Cardiac fibroblast (primary cell): ENCODE measurements around the gene OR9G4.

Experiments used
- DNase-seq, 2 donors: peaks; one replicate each; pipeline versions ENCODE4 v3.0.0 to v3.0.0-alpha.2; 2010; ENCODE audit warnings: low read depth in 2 of 2
- H3K4me3 ChIP-seq, 2 donors: replicated peaks in 1 of 2; 1 replicate in 1 of 2; 2 replicates in 1 of 2; pipeline ENCODE4 v1.5.1; 2011; ENCODE audit warnings: low read depth in 2 of 2, low read length in 2 of 2, mild to moderate bottlenecking in 2 of 2, moderate library complexity in 1 of 2
- TF ChIP-seq, protein P1 (sequence below): IDR thresholded peaks from one replicate; pipeline ENCODE4 v1.5.1; 2011; ENCODE audit warnings: low read depth, mild to moderate bottlenecking, low read length, inconsistent platforms

OR9G4 gene

DNA sequence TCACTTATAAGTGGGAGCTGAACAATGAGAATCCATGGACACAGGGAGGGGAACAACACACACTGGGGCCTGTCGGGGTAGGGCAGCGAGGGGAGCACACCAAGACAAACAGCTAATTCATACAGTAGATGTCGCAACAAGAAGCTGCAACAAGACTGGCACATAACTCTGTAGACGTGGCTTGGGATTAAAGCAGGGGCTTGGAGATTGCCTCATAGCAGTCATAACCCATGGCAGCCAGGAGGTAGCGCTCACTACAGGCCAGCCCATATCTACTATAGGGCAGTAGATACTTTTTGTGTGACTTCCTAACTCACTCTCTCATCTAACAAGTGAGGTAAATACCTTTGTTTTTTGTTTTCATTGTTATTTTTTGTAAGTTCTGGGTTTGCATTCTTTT lies 1.7 kb upstream of the OR9G4 start:
- no peak overlapping the region for H3K4me3 ChIP-seq
- TF ChIP-seq, protein P1, sequence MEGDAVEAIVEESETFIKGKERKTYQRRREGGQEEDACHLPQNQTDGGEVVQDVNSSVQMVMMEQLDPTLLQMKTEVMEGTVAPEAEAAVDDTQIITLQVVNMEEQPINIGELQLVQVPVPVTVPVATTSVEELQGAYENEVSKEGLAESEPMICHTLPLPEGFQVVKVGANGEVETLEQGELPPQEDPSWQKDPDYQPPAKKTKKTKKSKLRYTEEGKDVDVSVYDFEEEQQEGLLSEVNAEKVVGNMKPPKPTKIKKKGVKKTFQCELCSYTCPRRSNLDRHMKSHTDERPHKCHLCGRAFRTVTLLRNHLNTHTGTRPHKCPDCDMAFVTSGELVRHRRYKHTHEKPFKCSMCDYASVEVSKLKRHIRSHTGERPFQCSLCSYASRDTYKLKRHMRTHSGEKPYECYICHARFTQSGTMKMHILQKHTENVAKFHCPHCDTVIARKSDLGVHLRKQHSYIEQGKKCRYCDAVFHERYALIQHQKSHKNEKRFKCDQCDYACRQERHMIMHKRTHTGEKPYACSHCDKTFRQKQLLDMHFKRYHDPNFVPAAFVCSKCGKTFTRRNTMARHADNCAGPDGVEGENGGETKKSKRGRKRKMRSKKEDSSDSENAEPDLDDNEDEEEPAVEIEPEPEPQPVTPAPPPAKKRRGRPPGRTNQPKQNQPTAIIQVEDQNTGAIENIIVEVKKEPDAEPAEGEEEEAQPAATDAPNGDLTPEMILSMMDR = no peak
- no peak for DNase-seq

DNA sequence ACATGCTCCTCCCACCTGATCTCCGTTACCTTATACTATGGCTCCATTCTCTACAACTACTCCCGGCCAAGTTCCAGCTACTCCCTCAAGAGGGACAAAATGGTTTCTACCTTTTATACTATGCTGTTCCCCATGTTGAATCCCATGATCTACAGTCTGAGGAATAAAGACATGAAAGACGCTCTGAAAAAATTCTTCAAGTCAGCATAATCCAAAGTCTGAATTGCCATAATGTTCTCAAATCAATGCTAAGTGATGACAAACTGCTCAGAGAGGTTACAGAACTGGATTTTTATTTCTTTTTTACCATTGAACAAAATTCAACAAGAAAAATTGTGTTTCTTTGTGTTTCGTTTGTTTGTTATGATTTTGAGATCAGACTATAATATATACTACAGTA lies 7.6 kb downstream of the OR9G4 start:
- H3K4me3 ChIP-seq = no peak overlapping the region
- DNase-seq = no peak
- TF ChIP-seq, protein P1 = no peak

DNA sequence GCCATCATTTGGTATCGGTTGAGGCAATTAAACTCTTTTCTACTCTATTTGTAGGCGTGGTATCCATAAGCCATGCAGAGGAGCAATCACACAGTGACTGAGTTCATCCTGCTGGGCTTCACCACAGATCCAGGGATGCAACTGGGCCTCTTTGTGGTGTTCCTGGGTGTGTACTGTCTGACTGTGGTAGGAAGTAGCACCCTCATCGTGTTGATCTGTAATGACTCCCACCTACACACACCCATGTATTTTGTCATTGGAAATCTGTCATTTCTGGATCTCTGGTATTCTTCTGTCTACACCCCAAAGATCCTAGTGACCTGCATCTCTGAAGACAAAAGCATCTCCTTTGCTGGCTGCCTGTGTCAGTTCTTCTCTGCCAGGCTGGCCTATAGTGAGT lies 8.4 kb downstream of the OR9G4 start:
- TF ChIP-seq, protein P1 = no peak
- H3K4me3 ChIP-seq = no peak overlapping the region
- no peak for DNase-seq

DNA sequence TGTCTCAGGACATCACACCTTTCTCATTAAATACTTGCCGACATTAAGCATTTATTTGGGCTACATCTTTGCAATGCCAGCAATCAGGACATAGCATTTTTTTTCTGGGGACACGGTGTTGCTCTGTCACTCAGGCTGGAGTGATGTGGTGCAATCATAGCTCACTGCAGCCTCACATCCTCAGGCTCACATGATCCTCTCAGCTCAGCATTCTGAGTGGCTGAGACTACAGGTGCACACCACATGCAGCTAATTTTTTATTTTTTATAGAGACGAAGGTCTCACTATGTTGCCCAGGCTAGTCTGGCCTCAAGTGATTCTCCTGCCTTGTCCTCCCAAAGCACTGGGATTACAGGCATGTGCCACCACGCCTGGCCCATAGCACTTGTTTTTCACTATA lies 28.0 kb downstream of the OR9G4 start:
- TF ChIP-seq, protein P1 = no peak
- no peak for DNase-seq

DNA sequence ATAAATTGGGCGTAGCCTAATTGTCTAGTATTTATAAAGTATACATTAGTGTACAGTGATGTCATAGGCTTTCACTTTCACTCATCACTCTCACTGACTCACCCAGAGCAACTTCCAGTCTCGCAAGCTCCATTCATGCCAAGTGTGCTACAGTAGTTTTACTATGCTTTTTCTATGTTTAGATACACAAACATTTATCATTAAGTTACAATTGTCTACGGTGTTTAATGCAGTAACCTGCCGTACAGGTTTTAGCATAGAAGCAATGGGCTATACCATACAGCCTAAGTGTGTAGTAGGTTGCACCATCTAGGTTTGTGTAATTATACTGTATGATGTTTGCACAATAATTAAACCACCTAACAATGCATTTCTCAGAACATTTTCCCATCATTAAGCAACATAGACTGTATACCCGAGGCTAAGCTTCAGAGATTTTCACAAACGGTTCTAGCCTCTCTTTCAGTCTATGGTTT lies 32.1 kb downstream of the OR9G4 start:
- TF ChIP-seq, protein P1 = no peak
- DNase-seq = no peak
- H3K4me3 ChIP-seq = no peak overlapping the region

More for the DNA sequence above, 28.0 kb downstream of the OR9G4 start:
- no peak overlapping the region for H3K4me3 ChIP-seq

DNA sequence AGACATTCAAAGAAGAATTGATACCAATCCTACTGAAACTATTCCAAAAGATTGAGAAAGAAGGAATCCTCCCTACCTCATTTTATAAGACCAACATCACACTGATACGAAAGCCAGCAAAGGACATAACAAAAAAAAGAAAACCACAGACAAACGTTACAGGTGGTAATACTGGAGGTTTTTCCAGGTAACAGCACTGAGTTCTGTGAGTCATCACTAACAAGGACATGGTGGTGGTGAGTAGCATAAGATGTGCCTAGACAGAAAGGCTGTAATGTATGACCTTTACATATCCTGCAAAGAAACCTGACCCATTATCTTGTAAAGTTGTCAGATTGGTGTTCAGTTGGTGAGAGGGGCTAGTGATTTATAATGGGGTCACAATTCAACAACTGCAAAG lies 34.3 kb downstream of the OR9G4 start:
- H3K4me3 ChIP-seq = no peak overlapping the region
- no peak for DNase-seq
- TF ChIP-seq, protein P1 = no peak

DNA sequence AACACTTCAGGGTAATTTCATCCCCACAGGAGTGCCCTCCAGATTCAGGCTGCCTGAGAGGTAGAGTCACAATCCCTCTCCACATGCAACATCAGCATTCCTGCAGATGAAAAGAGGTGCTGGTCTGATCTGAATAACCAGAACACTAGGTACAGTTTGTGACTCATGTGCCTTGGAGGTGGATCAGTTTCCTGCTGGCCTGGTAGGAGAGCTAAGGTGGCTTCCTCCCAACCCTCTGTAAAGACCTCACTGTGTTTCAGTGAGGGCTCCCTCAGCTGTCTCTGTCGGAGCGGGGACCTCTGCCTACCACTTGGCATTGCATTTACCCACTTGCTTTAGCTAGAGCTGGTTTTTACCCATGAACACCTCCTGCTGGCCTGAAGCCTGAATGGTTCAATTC lies 42.0 kb downstream of the OR9G4 start:
- DNase-seq = no peak
- H3K4me3 ChIP-seq = no peak overlapping the region
- TF ChIP-seq, protein P1 = no peak
